Mesenteric fat pad (tissue), 1 donor: ENCODE results near the gene EXOSC10. TPM values are rescaled to one million over a fixed set of nuclear protein-coding genes. Genes with fewer than 3 reads are reported as not detected.
"Not testable (repeated sequence)": the region's sequence is repeated elsewhere in the genome, so short reads cannot be mapped to it uniquely, and the experiment has no call there.

Source experiments
- DNase-seq: peaks from one replicate; pipeline ENCODE4 v3.0.0-alpha.2; 2020; ENCODE audit warnings: low spot score
- total RNA-seq: library from RNA; stranded (reverse); fragmentation: NEBNext Ultra II Directional; extraction: Animal tissue kit (Norgen Biotek cat#: 25700); gene quantifications from one replicate; pipeline ENCODE4 v1.2.1, GENCODE V29; 2021
- donor health status: DM: yes; HTN: yes; CAD: no.

EXOSC10 gene
- total RNA-seq, 1 donor from 2014 or later = 46.8 TPM

GRCh38 chr1:11019358-11019757, 80.3 kb downstream of the EXOSC10 start:
- not testable (repeated sequence) for DNase-seq

Other genes with a start within 250 kb of the EXOSC10 start
- 128 TPM for gene TARDBP, start 87.2 kb downstream of the EXOSC10 start, total RNA-seq
- not detected for gene MASP2, start 52.6 kb downstream of the EXOSC10 start, total RNA-seq
- gene SRM, start 39.9 kb downstream of the EXOSC10 start, total RNA-seq = 103 TPM
- 0.42 TPM for gene ANGPTL7, start 89.5 kb upstream of the EXOSC10 start, total RNA-seq
- 35.1 TPM for gene MTOR, start 162.7 kb upstream of the EXOSC10 start, total RNA-seq
- gene UBIAD1, start 173.3 kb upstream of the EXOSC10 start, total RNA-seq = 13.5 TPM